Stimulated activated CD4-positive, alpha-beta T cell treated with anti-CD3 and anti-CD28 coated beads, Interleukin-4, amount 100 ng/mL, for 4 hours (primary cell): Measurements from ENCODE around the gene PARD6G.

ENCODE experiments used
- DNase-seq, 2 experiments: peaks; one replicate each; pipeline ENCODE4 v3.0.0-alpha.2; 2020

PARD6G gene

GRCh38 chr18:80136679-80137078 lies 110.6 kb downstream of the PARD6G start:
- DNase-seq = no peak

DNA sequence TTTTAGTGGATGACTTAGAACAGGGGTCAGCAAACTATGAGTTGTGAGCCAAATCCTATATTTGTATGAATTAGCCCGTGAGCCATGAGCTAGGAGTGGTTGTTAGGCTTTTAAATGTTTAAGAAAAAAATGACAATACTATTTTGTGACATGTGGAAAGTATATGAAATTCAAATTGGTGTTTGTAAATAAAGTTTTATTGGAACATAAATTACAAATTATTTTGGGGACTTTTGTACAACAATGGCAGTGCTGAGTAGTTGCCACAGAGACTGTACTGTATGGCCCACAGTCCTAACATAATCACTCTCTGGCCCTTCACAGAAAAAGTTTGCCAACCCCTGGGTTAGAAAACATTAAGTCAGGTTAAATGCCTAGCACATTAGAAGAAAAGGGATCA lies 112.2 kb downstream of the PARD6G start:
- no peak for DNase-seq

DNA sequence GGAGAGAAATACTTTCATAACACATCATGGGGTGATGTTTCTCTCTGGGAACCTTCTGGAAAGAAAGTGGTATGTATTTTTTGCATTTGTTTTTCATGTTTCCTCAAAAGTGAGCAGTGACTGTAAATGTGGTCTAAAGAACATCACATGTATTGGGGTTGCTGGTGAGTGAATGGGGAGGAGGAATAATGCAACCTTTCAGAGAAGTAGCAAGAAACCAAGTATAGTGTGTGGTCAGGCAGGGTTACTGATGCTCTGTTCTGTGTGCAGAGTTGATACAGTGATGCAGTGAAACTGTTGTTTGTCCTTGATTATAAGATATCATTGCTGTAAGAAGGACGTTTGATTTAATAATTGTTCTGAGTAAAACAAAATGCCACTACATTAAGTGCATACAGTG lies 114.2 kb downstream of the PARD6G start:
- DNase-seq = no peak

DNA sequence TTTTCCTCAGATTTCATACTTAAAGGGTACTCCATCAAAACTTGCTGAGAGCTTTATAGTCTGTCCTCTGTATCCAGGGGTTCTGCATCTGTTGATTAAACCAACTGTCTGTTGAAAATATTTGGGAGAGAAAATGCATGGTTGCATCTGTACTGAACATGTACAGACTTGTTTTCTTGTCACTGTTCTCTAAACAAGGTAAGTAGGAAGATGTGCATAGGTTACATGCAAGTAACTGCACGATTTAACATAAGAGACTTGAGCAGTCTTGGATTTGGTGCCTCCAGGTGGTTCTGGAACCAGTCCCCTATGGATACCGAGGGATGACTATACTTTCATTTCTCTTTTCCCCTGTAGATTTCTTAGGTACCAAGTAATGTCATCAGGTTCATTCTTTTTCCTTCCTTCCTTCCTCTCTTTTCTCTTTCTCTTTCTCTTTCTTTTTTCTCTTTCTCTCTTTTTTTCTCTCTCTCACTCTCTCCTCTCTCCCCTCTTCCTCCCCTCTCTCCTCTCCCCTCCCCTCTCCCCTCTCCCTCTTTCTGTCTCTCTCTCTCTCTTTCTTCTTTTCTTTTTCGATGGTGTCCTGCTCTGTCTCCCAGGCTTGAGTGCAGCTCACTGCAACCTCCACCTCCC lies 115.0 kb downstream of the PARD6G start:
- DNase-seq = no peak

GRCh38 chr18:80130555-80130954 lies 116.8 kb downstream of the PARD6G start:
- DNase-seq = no peak

DNA sequence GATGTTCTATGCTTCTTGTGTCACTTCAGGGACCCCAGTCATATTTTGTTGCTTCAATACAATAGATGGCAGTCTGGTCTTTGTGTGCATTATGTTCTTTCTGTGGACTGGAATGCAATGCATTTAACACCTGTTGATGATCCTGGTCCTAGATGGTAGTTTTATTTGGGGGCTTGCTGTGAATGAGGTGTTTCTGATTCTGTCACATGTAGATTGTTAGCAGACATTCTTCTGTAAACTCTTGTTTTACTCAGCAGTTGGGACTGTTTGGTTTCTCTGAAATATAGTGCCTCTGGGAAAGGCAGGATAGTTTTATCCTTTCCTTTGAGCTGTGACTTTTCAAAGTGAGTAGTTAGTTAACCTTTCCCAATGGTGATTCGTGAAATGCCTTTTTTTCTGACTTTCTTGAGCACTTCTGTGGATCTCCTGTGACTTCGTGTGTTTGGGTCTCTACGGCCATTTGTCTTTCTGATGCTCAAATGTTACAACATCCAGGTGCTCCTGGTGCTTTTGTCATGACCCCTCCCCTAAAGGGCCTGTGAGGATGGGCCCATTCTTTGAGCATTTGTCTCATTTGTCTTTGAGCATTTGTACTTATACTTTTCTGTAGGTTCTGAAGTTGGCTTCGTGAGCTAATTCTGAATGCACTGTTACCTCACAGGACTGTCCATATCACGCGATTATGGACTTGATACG lies 117.5 kb downstream of the PARD6G start:
- DNase-seq = no peak

GRCh38 chr18:80127635-80128034 lies 119.7 kb downstream of the PARD6G start:
- DNase-seq = no peak

DNA sequence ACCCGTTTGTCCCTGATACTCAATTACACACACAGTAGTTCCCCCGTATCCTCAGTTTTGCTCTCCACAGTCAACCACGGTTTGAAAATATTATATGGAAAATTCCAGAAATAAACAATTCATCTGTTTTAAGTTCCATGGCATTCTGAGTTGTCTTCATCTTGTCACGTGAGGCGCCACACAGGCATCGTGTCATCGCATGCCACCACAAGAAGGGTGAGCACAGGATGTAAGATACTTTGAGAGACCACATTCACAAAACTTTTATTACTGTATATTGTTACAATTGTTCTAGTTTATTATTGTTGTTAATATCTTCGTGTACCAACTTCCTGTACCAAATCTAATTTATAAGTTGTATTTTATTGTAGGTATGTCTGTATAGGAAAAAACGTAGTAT lies 120.5 kb downstream of the PARD6G start:
- no peak for DNase-seq

- DNase-seq = no peak
Measured at GRCh38 chr18:80124131-80124530, 123.2 kb downstream of the PARD6G start.

- no peak for DNase-seq
Measured at GRCh38 chr18:80120932-80121331, 126.4 kb downstream of the PARD6G start.

DNA sequence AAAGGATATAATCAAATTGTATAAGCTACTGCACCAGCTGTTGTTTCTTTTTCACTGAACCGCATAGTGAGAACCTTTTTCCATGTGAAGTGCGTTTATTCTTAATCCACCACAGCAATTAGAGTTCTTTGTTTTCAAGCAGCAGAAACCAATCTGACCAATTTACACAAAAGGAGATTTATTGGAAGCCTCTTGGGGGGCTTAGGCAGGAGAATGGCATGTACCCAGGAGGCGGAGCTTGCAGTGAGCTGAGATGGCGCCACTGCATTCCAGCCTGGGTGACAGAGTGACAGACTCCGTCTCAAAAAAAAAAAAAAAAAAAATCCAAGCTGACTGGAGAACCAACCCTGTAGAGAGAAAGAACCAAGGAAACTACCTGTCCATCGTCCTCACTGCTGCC lies 128.2 kb downstream of the PARD6G start:
- DNase-seq = no peak

DNA sequence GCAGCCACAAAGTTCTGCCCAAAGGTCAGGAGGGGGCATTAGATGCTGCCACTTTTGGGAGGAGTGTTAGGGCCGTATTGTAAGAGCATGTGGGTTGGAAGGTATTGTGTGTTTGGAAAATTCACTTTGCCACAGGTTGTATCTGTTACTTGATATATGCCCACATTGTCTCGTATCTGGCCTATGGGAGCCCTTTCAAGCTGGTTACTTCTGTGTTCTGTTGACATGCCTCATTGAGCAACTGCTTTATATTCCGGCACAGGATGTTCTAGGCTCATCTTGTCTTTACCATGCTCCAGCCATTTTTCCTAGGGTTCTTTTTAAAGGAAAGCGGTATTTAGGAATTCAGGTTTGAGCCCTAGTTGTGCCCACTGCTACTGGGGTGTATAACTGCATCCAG lies 132.3 kb downstream of the PARD6G start:
- no peak for DNase-seq

- DNase-seq = no peak
Measured at GRCh38 chr18:80112624-80113248, 134.6 kb downstream of the PARD6G start.

GRCh38 chr18:80109676-80110078 lies 137.6 kb downstream of the PARD6G start:
- DNase-seq = no peak

DNA sequence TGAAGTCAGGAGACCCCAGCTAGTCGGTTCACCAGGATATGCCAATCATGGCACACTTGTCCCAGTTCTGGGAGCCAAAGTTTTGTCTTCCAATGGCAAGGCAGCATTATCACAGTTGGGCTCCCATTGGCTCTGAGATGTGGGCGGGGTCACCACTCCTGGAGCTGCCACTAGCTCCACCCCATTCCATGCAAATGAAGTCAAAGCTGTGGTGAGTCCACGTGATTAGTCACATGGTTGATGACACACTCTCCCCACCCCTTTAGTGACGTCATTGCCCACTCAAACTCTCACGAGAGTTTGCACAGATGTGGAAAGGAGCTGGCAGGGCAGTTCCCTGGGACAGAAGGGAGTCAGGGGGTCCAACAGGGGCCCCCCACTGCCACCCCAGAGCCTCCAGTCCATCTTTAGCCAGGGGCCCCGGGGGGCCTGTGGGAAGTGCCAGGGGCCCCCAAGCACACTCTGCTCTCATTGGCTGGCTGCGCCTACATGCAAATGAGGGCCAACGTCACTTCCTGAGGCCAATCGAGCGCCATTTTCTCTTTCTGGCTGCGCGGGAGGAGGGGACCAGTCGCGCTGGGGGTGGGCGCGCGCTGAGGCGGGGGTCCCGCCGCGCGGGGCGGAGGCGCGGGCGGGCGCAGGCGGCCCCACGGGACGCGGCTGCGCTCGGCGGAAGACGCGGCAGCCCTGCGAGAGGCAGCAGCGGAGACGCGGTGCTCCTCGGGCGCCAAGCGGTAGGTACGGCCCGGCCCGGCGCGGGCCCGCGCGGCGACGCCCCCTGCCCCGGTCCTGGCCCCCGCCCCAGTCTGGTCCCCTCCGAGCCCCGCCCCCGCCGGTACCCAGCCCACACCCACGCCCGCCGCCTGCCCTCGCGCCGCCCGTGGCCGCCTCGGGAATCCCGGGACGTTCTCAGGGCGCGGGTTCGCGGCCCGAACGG lies 138.3 kb downstream of the PARD6G start, which contains the start of gene ADNP2:
Gene ADNP2, plus strand, starts transcription at position 524 of the 937 bp plus-strand sequence. CDS start 8,281 bp downstream, outside the sequence.
- DNase-seq = peak; percentile 63 to 84

- no peak for DNase-seq
Measured at GRCh38 chr18:80108121-80108536, 139.2 kb downstream of the PARD6G start.

DNA sequence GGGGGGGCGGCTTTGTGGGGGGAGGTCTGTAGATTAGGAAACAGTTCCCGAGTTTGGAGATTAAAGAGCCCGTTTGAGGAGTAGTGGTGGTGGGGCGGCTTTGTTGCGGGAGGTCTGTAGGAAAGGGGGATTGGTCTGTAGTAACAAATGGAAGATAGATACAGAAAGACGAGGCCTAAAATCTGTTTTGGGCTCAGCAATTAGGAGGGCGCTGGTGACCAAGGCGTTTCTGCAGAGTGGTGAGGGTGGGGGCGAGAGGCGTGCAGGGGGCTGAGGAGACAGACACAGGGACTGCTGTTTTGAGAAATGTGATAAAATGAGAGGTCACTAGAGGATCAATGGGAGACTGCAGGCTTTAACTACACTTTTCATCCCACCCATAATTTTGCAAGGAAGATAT lies 139.9 kb downstream of the PARD6G start:
- DNase-seq = no peak
